NT2/D1 (cell line): ENCODE results near the gene TBCA.

Source experiments
- SUZ12 ChIP-seq: IDR thresholded peaks from 2 replicates; pipeline ENCODE4 v1.6.1; 2011; ENCODE audit not compliant: insufficient read length, insufficient read depth; ENCODE audit errors: extremely low read depth
- YY1 ChIP-seq: IDR thresholded peaks from 2 replicates; pipeline ENCODE4 v1.6.1; 2011; ENCODE audit not compliant: insufficient read length, insufficient read depth
- ZNF274 ChIP-seq: IDR thresholded peaks from 2 replicates; pipeline ENCODE4 v1.6.1; 2011; ENCODE audit warnings: mild to moderate bottlenecking, low read depth, low read length

DNA sequence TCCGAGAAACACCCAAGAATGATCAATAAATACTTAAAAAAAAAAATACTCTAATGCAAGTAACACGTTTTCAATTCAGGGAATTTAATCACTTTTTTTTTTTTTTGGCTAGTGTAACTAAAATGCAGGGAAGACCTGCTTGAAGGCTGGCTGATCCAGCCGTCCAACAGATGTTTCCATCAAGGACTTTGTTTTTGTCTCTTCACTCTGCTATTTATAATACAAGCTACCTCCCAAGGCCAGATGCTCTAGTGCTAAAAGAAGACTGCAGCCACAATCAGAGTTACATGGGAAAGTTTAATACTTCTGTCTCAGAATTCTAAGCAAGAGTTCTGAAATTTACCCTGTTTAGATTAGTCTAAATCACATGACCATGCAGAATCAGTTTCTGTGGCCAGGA, 14.5 kb downstream of the TBCA start:
- TF ChIP-seq YY1 = no peak
- no peak for TF ChIP-seq SUZ12
- no peak for TF ChIP-seq ZNF274
